ENCODE measurements around the gene NT5M. TPM values are rescaled to one million over a fixed set of nuclear protein-coding genes. Genes with fewer than 3 reads are reported as not detected.
"Not testable (repeated sequence)": the region's sequence is repeated elsewhere in the genome, so short reads cannot be mapped to it uniquely, and the experiment has no call there.

Gene NT5M
- 1 to 10 TPM; 7.7 to 8.1 TPM for total RNA-seq

DNA sequence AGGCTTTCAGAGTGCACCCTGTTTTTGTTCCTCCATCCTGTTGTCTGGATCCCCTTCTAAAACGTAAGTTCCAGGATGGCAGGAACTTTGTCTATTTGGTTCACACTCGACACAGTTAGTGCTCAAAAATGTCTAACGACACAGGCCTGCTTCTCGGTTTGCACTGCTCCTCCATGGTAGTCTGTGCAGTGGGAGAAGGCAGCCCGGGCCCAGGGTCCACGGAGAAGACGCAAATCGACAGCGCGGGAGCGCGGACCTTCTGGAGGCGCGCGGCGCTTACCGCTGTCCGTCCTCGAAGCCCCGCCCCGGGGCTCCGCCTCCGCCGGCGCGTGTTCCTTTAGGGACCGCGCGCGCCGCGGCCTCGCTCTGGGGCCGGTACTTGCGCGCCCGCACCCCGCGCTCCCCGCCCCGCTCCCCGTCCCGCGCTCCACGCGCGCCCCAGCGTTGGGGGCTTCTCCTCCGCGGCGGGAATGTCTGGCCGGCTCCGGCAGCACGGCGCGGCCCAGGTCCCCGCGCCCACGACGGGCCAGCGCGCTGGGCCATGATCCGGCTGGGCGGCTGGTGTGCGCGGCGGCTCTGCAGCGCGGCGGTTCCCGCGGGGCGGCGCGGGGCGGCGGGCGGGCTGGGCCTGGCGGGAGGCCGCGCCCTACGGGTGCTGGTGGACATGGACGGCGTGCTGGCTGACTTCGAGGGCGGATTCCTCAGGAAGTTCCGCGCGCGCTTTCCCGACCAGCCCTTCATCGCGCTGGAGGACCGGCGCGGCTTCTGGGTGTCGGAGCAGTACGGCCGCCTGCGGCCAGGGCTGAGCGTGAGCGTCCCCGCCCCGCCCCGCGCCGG lies at the start of gene NT5M:
NT5M (plus strand) TSS at position 364 of the 837 bp plus-strand sequence; CDS start at position 542, 178 bp downstream.
- Mint-ChIP-seq H3K4me3 (peak within 1 kb of the TSS; percentile 80), H3K27ac (no peak within 1 kb of the TSS), H3K36me3 (ENCODE audit: low read depth) (no peaks in the 10 kb centered on the region), H3K9me3 (no peaks in the 10 kb centered on the region), H3K4me1 (ENCODE audit: low read depth) (peaks cover 34% of the 10 kb centered on the region), H3K27me3 (ENCODE audit: low read depth) (no peaks in the 10 kb centered on the region)
- peak; percentile 73 for DNase-seq
- intact Hi-C loops (cut with micrococcal nuclease) = no loop called here
- CTCF ChIA-PET = interaction anchor here (1.0 kb wide), 1 partner anchor 23 kb away, joined by 3 read pairs; no protein-coding TSS in a partner anchor

DNA sequence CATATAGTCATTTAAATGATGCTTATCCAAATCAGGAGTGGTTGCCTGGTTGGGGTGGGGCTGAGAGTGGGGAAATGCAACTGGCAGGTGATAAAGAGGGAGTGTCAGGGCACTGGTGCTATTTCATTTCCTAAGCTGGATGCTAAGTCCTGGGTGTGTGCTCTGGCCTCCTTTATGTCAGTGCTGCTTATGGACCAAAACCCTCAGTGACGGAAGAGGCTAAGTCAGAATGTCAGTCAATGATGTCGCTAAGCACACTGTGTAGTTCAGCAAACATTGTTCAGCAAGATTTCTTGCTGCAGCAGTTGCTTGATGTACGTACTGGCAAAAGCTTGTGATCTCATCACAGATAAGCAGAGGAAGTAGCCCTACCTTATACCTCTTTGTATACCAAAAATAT lies 49.8 kb upstream of the NT5M start:
- CTCF ChIA-PET = no interaction called here
- H3K27me3 Mint-ChIP-seq (ENCODE audit: low read depth) = no peaks in the 10 kb centered on the region
- intact Hi-C loops (cut with micrococcal nuclease) = no loop called here
- H3K4me3 Mint-ChIP-seq = no peak overlapping the region
- peaks cover 32% of the 10 kb centered on the region for H3K36me3 Mint-ChIP-seq (ENCODE audit: low read depth)
- H3K4me1 Mint-ChIP-seq (ENCODE audit: low read depth) = no peaks in the 10 kb centered on the region
- no peaks in the 10 kb centered on the region for H3K9me3 Mint-ChIP-seq
- no peak for DNase-seq
- H3K27ac Mint-ChIP-seq = no peak overlapping the region

GRCh38 chr17:17254036-17254435 lies 49.1 kb upstream of the NT5M start:
- DNase-seq = no peak
- Mint-ChIP-seq H3K27me3 (ENCODE audit: low read depth) (no peaks in the 10 kb centered on the region), H3K9me3 (no peaks in the 10 kb centered on the region), H3K4me1 (ENCODE audit: low read depth) (no peaks in the 10 kb centered on the region), H3K4me3 (no peak overlapping the region), H3K27ac (no peak overlapping the region), H3K36me3 (ENCODE audit: low read depth) (peaks cover 36% of the 10 kb centered on the region)
- CTCF ChIA-PET = no interaction called here
- intact Hi-C loops (cut with micrococcal nuclease) = no loop called here

GRCh38 chr17:17255689-17256088 lies 47.5 kb upstream of the NT5M start:
- H3K4me3 Mint-ChIP-seq; H3K27me3 Mint-ChIP-seq (ENCODE audit: low read depth); H3K27ac Mint-ChIP-seq; H3K9me3 Mint-ChIP-seq; H3K4me1 Mint-ChIP-seq (ENCODE audit: low read depth); intact Hi-C loops (cut with micrococcal nuclease); DNase-seq: not testable (repeated sequence)
- H3K36me3 Mint-ChIP-seq (ENCODE audit: low read depth) = peaks cover 40% of the 10 kb centered on the region
- CTCF ChIA-PET = interaction anchor here (0.6 to 0.9 kb wide), 6 partner anchors 14 to 490 kb away, joined by 3 to 6 read pairs (median 3); no protein-coding TSS in a partner anchor

GRCh38 chr17:17256316-17256715 lies 46.9 kb upstream of the NT5M start:
- CTCF ChIA-PET = interaction anchor here (0.6 to 1.1 kb wide), 5 partner anchors 13 to 489 kb away, joined by 3 to 6 read pairs (median 3); no protein-coding TSS in a partner anchor
- no peaks in the 10 kb centered on the region for H3K27me3 Mint-ChIP-seq (ENCODE audit: low read depth)
- no peak overlapping the region for H3K4me3 Mint-ChIP-seq
- H3K36me3 Mint-ChIP-seq (ENCODE audit: low read depth) = peaks cover 42% of the 10 kb centered on the region
- intact Hi-C loops (cut with micrococcal nuclease) = no loop called here
- H3K4me1 Mint-ChIP-seq (ENCODE audit: low read depth) = no peaks in the 10 kb centered on the region
- DNase-seq = no peak
- H3K9me3 Mint-ChIP-seq = no peaks in the 10 kb centered on the region
- no peak overlapping the region for H3K27ac Mint-ChIP-seq

GRCh38 chr17:17258011-17258410 lies 45.2 kb upstream of the NT5M start:
- H3K4me1 Mint-ChIP-seq (ENCODE audit: low read depth) = no peaks in the 10 kb centered on the region
- H3K9me3 Mint-ChIP-seq = no peaks in the 10 kb centered on the region
- H3K27ac Mint-ChIP-seq = no peak overlapping the region
- intact Hi-C loops (cut with micrococcal nuclease) = no loop called here
- CTCF ChIA-PET = interaction anchor here (0.8 kb wide), 1 partner anchor 76 kb away, joined by 3 read pairs; no protein-coding TSS in a partner anchor
- peaks cover 46% of the 10 kb centered on the region for H3K36me3 Mint-ChIP-seq (ENCODE audit: low read depth)
- no peak for DNase-seq
- no peaks in the 10 kb centered on the region for H3K27me3 Mint-ChIP-seq (ENCODE audit: low read depth)
- H3K4me3 Mint-ChIP-seq = no peak overlapping the region

- no peak for DNase-seq
- Mint-ChIP-seq H3K36me3 (ENCODE audit: low read depth) (peaks cover 44% of the 10 kb centered on the region), H3K27me3 (ENCODE audit: low read depth) (no peaks in the 10 kb centered on the region), H3K27ac (no peak overlapping the region), H3K4me1 (ENCODE audit: low read depth) (no peaks in the 10 kb centered on the region), H3K4me3 (no peak overlapping the region), H3K9me3 (no peaks in the 10 kb centered on the region)
- intact Hi-C loops (cut with micrococcal nuclease) = no loop called here
- CTCF ChIA-PET = interaction anchor here (0.8 to 1.1 kb wide), 2 partner anchors 77 to 110 kb away, joined by 3 read pairs; no protein-coding TSS in a partner anchor
These were observed 44.2 kb upstream of the NT5M start for GRCh38 chr17:17258998-17259397.

DNA sequence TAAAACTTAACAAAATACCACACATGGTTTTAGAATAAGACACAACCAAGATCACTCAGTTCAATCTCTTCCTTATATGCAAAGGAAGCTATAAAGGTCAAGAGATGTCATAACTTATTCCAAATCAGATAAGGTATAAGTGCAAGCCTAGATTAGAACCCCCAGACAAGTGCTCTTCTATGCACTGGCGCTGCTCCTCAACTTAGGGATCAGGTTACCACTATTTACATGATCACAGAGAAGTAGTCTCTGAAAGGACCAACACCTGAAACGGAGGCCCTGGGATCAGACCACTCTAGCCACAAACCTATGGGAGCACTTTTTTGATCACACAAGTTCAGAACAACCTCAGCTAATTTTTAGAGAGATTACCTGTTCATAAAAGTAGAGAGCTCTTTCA lies 38.7 kb upstream of the NT5M start:
- Mint-ChIP-seq H3K27ac (no peak overlapping the region), H3K27me3 (ENCODE audit: low read depth) (no peaks in the 10 kb centered on the region), H3K9me3 (no peaks in the 10 kb centered on the region), H3K36me3 (ENCODE audit: low read depth) (peaks cover 25% of the 10 kb centered on the region), H3K4me3 (no peak overlapping the region), H3K4me1 (ENCODE audit: low read depth) (no peaks in the 10 kb centered on the region)
- DNase-seq = no peak
- intact Hi-C loops (cut with micrococcal nuclease) = no loop called here
- CTCF ChIA-PET = interaction anchor here (1.2 kb wide), 1 partner anchor 9 kb away, joined by 3 read pairs; no protein-coding TSS in a partner anchor

GRCh38 chr17:17269926-17270773 lies 33.0 kb upstream of the NT5M start:
- H3K27ac Mint-ChIP-seq = no peak overlapping the region
- H3K9me3 Mint-ChIP-seq = no peaks in the 10 kb centered on the region
- CTCF ChIA-PET = interaction anchor here (0.6 to 1.7 kb wide), 22 partner anchors 8 to 832 kb away, joined by 3 to 7 read pairs (median 3); no protein-coding TSS in a partner anchor
- H3K4me3 Mint-ChIP-seq = no peak overlapping the region
- peak; percentile 46 for DNase-seq
- intact Hi-C loops (cut with micrococcal nuclease) = loop anchor here (5.0 kb wide), 1 partner anchor 42 kb away; no protein-coding TSS in a partner anchor
- no peaks in the 10 kb centered on the region for H3K27me3 Mint-ChIP-seq (ENCODE audit: low read depth)
- H3K4me1 Mint-ChIP-seq (ENCODE audit: low read depth) = no peaks in the 10 kb centered on the region
- peaks cover 22% of the 10 kb centered on the region for H3K36me3 Mint-ChIP-seq (ENCODE audit: low read depth)

- H3K9me3 Mint-ChIP-seq = no peaks in the 10 kb centered on the region
- peaks cover 29% of the 10 kb centered on the region for H3K4me1 Mint-ChIP-seq (ENCODE audit: low read depth)
- no peak overlapping the region for H3K4me3 Mint-ChIP-seq
- CTCF ChIA-PET = interaction anchor here (0.6 to 1.4 kb wide), 3 partner anchors 37 to 260 kb away, joined by 3 to 9 read pairs (median 4); no protein-coding TSS in a partner anchor
- no peaks in the 10 kb centered on the region for H3K27me3 Mint-ChIP-seq (ENCODE audit: low read depth)
- H3K36me3 Mint-ChIP-seq (ENCODE audit: low read depth) = peaks cover 10% of the 10 kb centered on the region
- no peak overlapping the region for H3K27ac Mint-ChIP-seq
- intact Hi-C loops (cut with micrococcal nuclease) = no loop called here
- DNase-seq = no peak
These were observed 27.2 kb upstream of the NT5M start for GRCh38 chr17:17275971-17276370.

- CTCF ChIA-PET = interaction anchor here (0.9 to 1.7 kb wide), 3 partner anchors 36 to 136 kb away, joined by 3 to 9 read pairs (median 4); no protein-coding TSS in a partner anchor
These were observed 25.7 kb upstream of the NT5M start for GRCh38 chr17:17277431-17277830.

DNA sequence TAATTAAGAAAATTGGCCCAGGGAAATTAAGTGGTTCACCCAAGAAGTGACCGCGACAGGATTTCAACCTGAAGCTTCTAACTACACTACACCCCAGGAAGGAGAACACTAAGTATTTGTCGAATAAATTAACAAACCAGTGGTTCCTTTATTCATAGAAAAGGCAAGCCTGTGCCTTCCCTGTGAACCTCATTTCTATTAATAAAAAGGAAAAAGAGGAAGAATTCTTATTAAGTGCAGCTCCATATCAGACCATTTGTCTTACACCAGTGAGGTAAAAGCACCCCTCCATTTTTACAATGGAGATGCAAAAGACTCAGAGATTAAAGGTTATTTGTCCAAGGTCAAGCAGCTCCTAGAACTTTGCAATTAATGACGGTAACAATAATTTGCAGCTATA lies 23.9 kb upstream of the NT5M start:
- Mint-ChIP-seq H3K4me1 (ENCODE audit: low read depth) (peaks cover 39% of the 10 kb centered on the region), H3K27me3 (ENCODE audit: low read depth) (no peaks in the 10 kb centered on the region), H3K4me3 (peak overlapping the region; percentile 94), H3K27ac (no peak overlapping the region), H3K9me3 (no peaks in the 10 kb centered on the region), H3K36me3 (ENCODE audit: low read depth) (peaks cover 7% of the 10 kb centered on the region)
- CTCF ChIA-PET = interaction anchor here (0.6 to 1.2 kb wide), 4 partner anchors 9 to 219 kb away, joined by 3 to 4 read pairs (median 4); no protein-coding TSS in a partner anchor
- intact Hi-C loops (cut with micrococcal nuclease) = no loop called here
- DNase-seq = no peak

More at GRCh38 chr17:17277431-17277830, 25.7 kb upstream of the NT5M start:
- DNase-seq; H3K9me3 Mint-ChIP-seq; H3K27ac Mint-ChIP-seq; H3K36me3 Mint-ChIP-seq (ENCODE audit: low read depth); intact Hi-C loops (cut with micrococcal nuclease); H3K4me3 Mint-ChIP-seq; H3K27me3 Mint-ChIP-seq (ENCODE audit: low read depth): not testable (repeated sequence)
- peaks cover 39% of the 10 kb centered on the region for H3K4me1 Mint-ChIP-seq (ENCODE audit: low read depth)
